GM12875 (cell line): Measurements from ENCODE around the gene GNB1L.

Experiments
- H3K4me3 ChIP-seq: one replicate; pipeline ENCODE4 v1.5.1; 2011; ENCODE audit warnings: low read depth, low read length, control low read depth
- CTCF ChIP-seq: IDR thresholded peaks from 2 replicates; pipeline ENCODE4 v1.5.1; 2011; ENCODE audit warnings: low read depth, mild to moderate bottlenecking, control low read depth, inconsistent platforms, low read length, moderate library complexity, borderline replicate concordance; ENCODE audit not compliant: insufficient read depth

Gene GNB1L

GRCh38 chr22:19843107-19843856, 11.4 kb downstream of the GNB1L start:
- no peak overlapping the region for H3K4me3 ChIP-seq
- TF ChIP-seq CTCF: no peak

GRCh38 chr22:19842393-19843106, 12.1 kb downstream of the GNB1L start:
- no peak for TF ChIP-seq CTCF

GRCh38 chr22:19841641-19842392, 12.9 kb downstream of the GNB1L start:
- H3K4me3 ChIP-seq: no peak overlapping the region
- no peak for TF ChIP-seq CTCF

More at GRCh38 chr22:19842393-19843106, 12.1 kb downstream of the GNB1L start:
- no peak overlapping the region for H3K4me3 ChIP-seq

GRCh38 chr22:19840955-19841640, 13.6 kb downstream of the GNB1L start:
- TF ChIP-seq CTCF: no peak
- H3K4me3 ChIP-seq: no peak overlapping the region

GRCh38 chr22:19840059-19840458, 14.6 kb downstream of the GNB1L start:
- no peak for TF ChIP-seq CTCF
- no peak overlapping the region for H3K4me3 ChIP-seq

- TF ChIP-seq CTCF: no peak
- H3K4me3 ChIP-seq: no peak overlapping the region
Observed at GRCh38 chr22:19837915-19838314, 16.8 kb downstream of the GNB1L start.
